ENCODE measurements around the gene CCDC191.

Gene CCDC191

GRCh38 chr3:113948015-113948917 lies 108.1 kb downstream of the CCDC191 start:
- no peak for TF ChIP-seq CTCF (IDR thresholded peaks at IDR 0.05)
- Histone ChIP-seq H3K4me1 (no peaks in the 10 kb centered on the region), H3K9me3 (ENCODE audit: control insufficient read depth, low read length) (no peaks in the 10 kb centered on the region), H3K4me2 (ENCODE audit: low read length) (peak overlapping the region; percentile 89), H3K27me3 (ENCODE audit: control insufficient read depth, insufficient read depth, low read length) (no peaks in the 10 kb centered on the region), H3K27ac (peak overlapping the region; percentile 45), H2AFZ (peak overlapping the region; percentile 86), H3K79me2 (no peaks in the 10 kb centered on the region), H3K4me3 (ENCODE audit: low read depth, low read length) (peak overlapping the region; percentile 75), H3K9ac (no peak overlapping the region), H3K36me3 (ENCODE audit: control insufficient read depth, insufficient read depth, low read length) (no peaks in the 10 kb centered on the region)

- peak within 1 kb of the TSS; percentile 86 for H2AFZ ChIP-seq
- no peaks in the 10 kb centered on the region for H3K36me3 ChIP-seq (ENCODE audit: control insufficient read depth, insufficient read depth, low read length)
- no peaks in the 10 kb centered on the region for H3K4me1 ChIP-seq
- TF ChIP-seq CTCF (IDR thresholded peaks at IDR 0.05), result no peak
- H3K9me3 ChIP-seq (ENCODE audit: control insufficient read depth, low read length), result no peaks in the 10 kb centered on the region
- H3K27ac ChIP-seq, result peak within 1 kb of the TSS; percentile 52
- H3K9ac ChIP-seq, result no peak within 1 kb of the TSS
- H3K4me3 ChIP-seq (ENCODE audit: low read depth, low read length), result peak within 1 kb of the TSS; percentile 75
- no peaks in the 10 kb centered on the region for H3K79me2 ChIP-seq
- H3K27me3 ChIP-seq (ENCODE audit: control insufficient read depth, insufficient read depth, low read length), result no peaks in the 10 kb centered on the region
- peak within 1 kb of the TSS; percentile 89 for H3K4me2 ChIP-seq (ENCODE audit: low read length)
Measured at GRCh38 chr3:113947372-113948014, 108.8 kb downstream of the CCDC191 start, which contains the start of gene ZDHHC23. TSS of gene ZDHHC23 (plus strand) at chr3:113948013. CDS start at chr3:113948803, 790 bp downstream.

- H3K9me3 ChIP-seq (ENCODE audit: control insufficient read depth, low read length), result no peaks in the 10 kb centered on the region
- H2AFZ ChIP-seq, result peak overlapping the region; percentile 85
- TF ChIP-seq CTCF (IDR thresholded peaks at IDR 0.05), result no peak
- H3K27ac ChIP-seq, result peak overlapping the region; percentile 52
- no peaks in the 10 kb centered on the region for H3K79me2 ChIP-seq
- H3K9ac ChIP-seq, result no peak overlapping the region
- peak overlapping the region; percentile 58 for H3K4me3 ChIP-seq (ENCODE audit: low read depth, low read length)
- peak overlapping the region; percentile 65 for H3K4me2 ChIP-seq (ENCODE audit: low read length)
- H3K27me3 ChIP-seq (ENCODE audit: control insufficient read depth, insufficient read depth, low read length), result no peaks in the 10 kb centered on the region
- no peaks in the 10 kb centered on the region for H3K36me3 ChIP-seq (ENCODE audit: control insufficient read depth, insufficient read depth, low read length)
- H3K4me1 ChIP-seq, result no peaks in the 10 kb centered on the region
Measured at GRCh38 chr3:113946831-113947230, 109.5 kb downstream of the CCDC191 start.

- no peak overlapping the region for H3K9ac ChIP-seq
- H2AFZ ChIP-seq, result no peak overlapping the region
- no peak overlapping the region for H3K4me3 ChIP-seq (ENCODE audit: low read depth, low read length)
- H3K9me3 ChIP-seq (ENCODE audit: control insufficient read depth, low read length), result no peaks in the 10 kb centered on the region
- no peak overlapping the region for H3K4me2 ChIP-seq (ENCODE audit: low read length)
- no peaks in the 10 kb centered on the region for H3K36me3 ChIP-seq (ENCODE audit: control insufficient read depth, insufficient read depth, low read length)
- no peaks in the 10 kb centered on the region for H3K79me2 ChIP-seq
- no peak for TF ChIP-seq CTCF (IDR thresholded peaks at IDR 0.05)
- no peaks in the 10 kb centered on the region for H3K4me1 ChIP-seq
- H3K27ac ChIP-seq, result no peak overlapping the region
- no peaks in the 10 kb centered on the region for H3K27me3 ChIP-seq (ENCODE audit: control insufficient read depth, insufficient read depth, low read length)
Measured at GRCh38 chr3:113927556-113927955, 128.8 kb downstream of the CCDC191 start.

Data from parathyroid adenoma (tissue), 2 donors.